ENCODE measurements around the gene METRN.

The METRN gene

GRCh38 chr16:725463-726187, 10.7 kb downstream of the METRN start:
- no peak for DNase-seq

- no peak for DNase-seq
These were observed 11.2 kb downstream of the METRN start for GRCh38 chr16:726188-726437.

- DNase-seq = peak; percentile 16 to 42
These were observed 11.7 kb downstream of the METRN start, which contains the start of the genes CCDC78 and HAGHL for GRCh38 chr16:726438-727290. CCDC78 (minus strand) TSS chr16:726443; CDS start chr16:726367, 76 bp downstream. HAGHL (plus strand) TSS chr16:727106; CDS start chr16:727510, 404 bp downstream.

- peak; percentile 31 to 55 for DNase-seq
These were observed 12.5 kb downstream of the METRN start for GRCh38 chr16:727291-727977.

GRCh38 chr16:728131-728889, 13.4 kb downstream of the METRN start:
- DNase-seq = peak; percentile 27 to 56

- no peak for DNase-seq
These were observed 14.2 kb downstream of the METRN start for GRCh38 chr16:728890-729744.

GRCh38 chr16:729768-730665, 15.1 kb downstream of the METRN start:
- no peak for DNase-seq

GRCh38 chr16:730666-731509, 16.0 kb downstream of the METRN start:
- DNase-seq = no peak

- DNase-seq = no peak
These were observed 17.4 kb downstream of the METRN start for GRCh38 chr16:732332-732731.

GRCh38 chr16:732936-733335, 18.0 kb downstream of the METRN start:
- DNase-seq = no peak

- no peak for DNase-seq
These were observed 18.7 kb downstream of the METRN start for GRCh38 chr16:733382-734207.

- DNase-seq = no peak
These were observed 19.5 kb downstream of the METRN start for GRCh38 chr16:734208-734980.

- DNase-seq = no peak
These were observed 20.3 kb downstream of the METRN start for GRCh38 chr16:734981-735881.

- DNase-seq = no peak
These were observed 21.1 kb downstream of the METRN start for GRCh38 chr16:735982-736453.

GRCh38 chr16:736936-737481, 22.1 kb downstream of the METRN start:
- DNase-seq = no peak
